ENCODE data around the gene CCDC82.

Gene CCDC82

DNA sequence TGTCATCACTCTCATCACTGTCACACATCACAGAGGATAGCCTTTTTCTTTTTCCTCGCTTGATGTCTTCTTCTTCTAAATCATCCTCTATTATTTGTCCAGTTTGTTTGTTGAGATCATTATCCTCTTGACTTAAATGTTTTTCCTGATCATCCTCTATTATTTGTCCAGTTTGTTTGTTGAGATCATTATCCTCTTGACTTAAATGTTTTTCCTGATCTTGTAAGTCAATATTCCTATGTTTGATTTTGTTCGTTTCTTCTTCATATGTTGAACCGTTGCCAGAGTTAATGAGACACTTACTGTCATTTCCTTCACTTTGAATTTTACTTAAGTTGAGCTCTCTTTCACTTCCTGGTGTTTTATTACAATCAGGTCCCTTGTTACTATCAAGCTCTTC lies 5.6 kb downstream of the CCDC82 start:
- TF ChIP-seq EZH2 (IDR thresholded peaks at IDR 0.05; ENCODE audit: borderline replicate concordance, low read length) (no peak), CTCF (IDR thresholded peaks at IDR 0.05; ENCODE audit: low read length) (no peak)
- no peaks in the 10 kb centered on the region for H4K20me1 ChIP-seq (ENCODE audit: insufficient read depth, low read length)
- no peak overlapping the region for H3K4me2 ChIP-seq (ENCODE audit: low read length)
- H2AFZ ChIP-seq (ENCODE audit: low read length) = no peak overlapping the region
- peaks cover 46% of the 10 kb centered on the region; the same call in 1 of the 2 replicates for H3K36me3 ChIP-seq (ENCODE audit: insufficient read depth, low read length)
- no peak overlapping the region for H3K27ac ChIP-seq (ENCODE audit: low read depth, low read length, poor library complexity, severe bottlenecking)
- no peaks in the 10 kb centered on the region for H3K9me2 ChIP-seq (ENCODE audit: low read depth, low read length)
- H3K9me3 ChIP-seq (ENCODE audit: low read length) = no peaks in the 10 kb centered on the region
- H3K4me1 ChIP-seq (ENCODE audit: insufficient read depth, low read length, severe bottlenecking) = peaks cover 17% of the 10 kb centered on the region
- no peaks in the 10 kb centered on the region for H3K27me3 ChIP-seq (ENCODE audit: insufficient read depth, low read length)
- H3K9ac ChIP-seq (ENCODE audit: low read length) = no peak overlapping the region
- no peaks in the 10 kb centered on the region for H3F3A ChIP-seq (ENCODE audit: insufficient read depth, low read length)
- peaks cover 16% of the 10 kb centered on the region for H3K79me2 ChIP-seq (ENCODE audit: insufficient read depth, low read length)
- H3K4me3 ChIP-seq (ENCODE audit: low read depth, low read length, poor library complexity, severe bottlenecking) = no peak overlapping the region

- Histone ChIP-seq H3K9ac (ENCODE audit: low read length) (no peak overlapping the region), H3K36me3 (ENCODE audit: insufficient read depth, low read length) (peaks cover 31% of the 10 kb centered on the region), H4K20me1 (ENCODE audit: insufficient read depth, low read length) (no peaks in the 10 kb centered on the region), H3K4me1 (ENCODE audit: insufficient read depth, low read length, severe bottlenecking) (no peaks in the 10 kb centered on the region), H3F3A (ENCODE audit: insufficient read depth, low read length) (no peaks in the 10 kb centered on the region), H3K4me3 (ENCODE audit: low read depth, low read length, poor library complexity, severe bottlenecking) (no peak overlapping the region), H3K9me2 (ENCODE audit: low read depth, low read length) (no peaks in the 10 kb centered on the region), H3K27ac (ENCODE audit: low read depth, low read length, poor library complexity, severe bottlenecking) (no peak overlapping the region), H2AFZ (ENCODE audit: low read length) (no peak overlapping the region), H3K79me2 (ENCODE audit: insufficient read depth, low read length) (no peaks in the 10 kb centered on the region), H3K27me3 (ENCODE audit: insufficient read depth, low read length) (no peaks in the 10 kb centered on the region), H3K4me2 (ENCODE audit: low read length) (no peak overlapping the region), H3K9me3 (ENCODE audit: low read length) (no peaks in the 10 kb centered on the region)
- TF ChIP-seq EZH2 (IDR thresholded peaks at IDR 0.05; ENCODE audit: borderline replicate concordance, low read length) (no peak), CTCF (IDR thresholded peaks at IDR 0.05; ENCODE audit: low read length) (no peak)
Observed at GRCh38 chr11:96376796-96377195, 12.9 kb downstream of the CCDC82 start.

DNA sequence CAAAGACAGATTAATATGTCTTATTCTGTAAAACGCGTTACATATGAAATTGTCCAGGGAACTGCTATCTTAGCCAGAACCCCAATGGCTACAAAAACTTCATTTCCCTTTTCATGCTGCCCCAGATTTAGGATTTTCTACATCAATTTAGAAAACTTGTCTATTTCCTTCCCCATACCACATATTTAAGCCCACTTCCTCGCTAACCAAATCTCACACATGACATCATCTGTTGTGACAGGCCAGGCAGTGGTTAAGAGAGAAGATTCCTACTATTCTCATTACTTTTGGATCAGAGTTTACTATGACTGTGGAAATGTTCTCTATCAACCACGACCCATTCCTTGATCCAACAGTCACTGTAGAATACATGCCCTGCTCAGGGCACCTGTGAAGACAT lies 15.9 kb downstream of the CCDC82 start:
- H2AFZ ChIP-seq (ENCODE audit: low read length) = no peak overlapping the region
- peaks cover 28% of the 10 kb centered on the region for H3K36me3 ChIP-seq (ENCODE audit: insufficient read depth, low read length)
- H3K27ac ChIP-seq (ENCODE audit: low read depth, low read length, poor library complexity, severe bottlenecking) = no peak overlapping the region
- no peak for TF ChIP-seq EZH2 (IDR thresholded peaks at IDR 0.05; ENCODE audit: borderline replicate concordance, low read length)
- TF ChIP-seq CTCF (IDR thresholded peaks at IDR 0.05; ENCODE audit: low read length) = no peak
- H3K9me2 ChIP-seq (ENCODE audit: low read depth, low read length) = no peaks in the 10 kb centered on the region
- no peaks in the 10 kb centered on the region for H4K20me1 ChIP-seq (ENCODE audit: insufficient read depth, low read length)
- no peaks in the 10 kb centered on the region for H3K9me3 ChIP-seq (ENCODE audit: low read length)
- H3K4me1 ChIP-seq (ENCODE audit: insufficient read depth, low read length, severe bottlenecking) = no peaks in the 10 kb centered on the region
- no peak overlapping the region for H3K4me3 ChIP-seq (ENCODE audit: low read depth, low read length, poor library complexity, severe bottlenecking)
- no peaks in the 10 kb centered on the region for H3K27me3 ChIP-seq (ENCODE audit: insufficient read depth, low read length)
- H3K4me2 ChIP-seq (ENCODE audit: low read length) = no peak overlapping the region
- no peaks in the 10 kb centered on the region for H3K79me2 ChIP-seq (ENCODE audit: insufficient read depth, low read length)
- no peaks in the 10 kb centered on the region for H3F3A ChIP-seq (ENCODE audit: insufficient read depth, low read length)
- no peak overlapping the region for H3K9ac ChIP-seq (ENCODE audit: low read length)
